K562 (cell line): ENCODE measurements around the gene DHDH.

Source experiments
- FOSL1 ChIP-seq: fragments of 200-800 bp; sonication (Bioruptor generic); conservative IDR thresholded peaks from 2 replicates; pipeline ENCODE4 v1.6.1; 2016; ENCODE audit warnings: missing genetic modification characterization, missing compliant biosample characterization
- FOXA1 ChIP-seq: fragments of 450-650 bp; IDR thresholded peaks from 2 replicates; pipeline ENCODE4 v1.6.1; 2016; ENCODE audit warnings: mild to moderate bottlenecking, borderline replicate concordance
- HNRNPUL1 ChIP-seq: fragments of 200-400 bp; formaldehyde crosslinking; IDR thresholded peaks from 2 replicates; pipeline ENCODE4 v1.6.1; 2017; ENCODE audit warnings: low read length
- KAT7 ChIP-seq: sonication (generic); formaldehyde crosslinking; IDR thresholded peaks from 2 replicates; pipeline ENCODE4 v1.8.0; 2022; ENCODE audit warnings: missing genetic modification reagents, mild to moderate bottlenecking, borderline replicate concordance
- MCM2 ChIP-seq: fragments of 450-650 bp; IDR thresholded peaks from 2 replicates; pipeline ENCODE4 v1.6.1; 2017; ENCODE audit warnings: low read depth, mild to moderate bottlenecking
- MTA3 ChIP-seq: fragments of 450-650 bp; formaldehyde crosslinking; IDR thresholded peaks from 2 replicates; pipeline ENCODE4 v1.6.1; 2017; ENCODE audit warnings: mild to moderate bottlenecking, borderline replicate concordance
- NCOA2 ChIP-seq, 2 experiments: fragments of 450-650 bp; IDR thresholded peaks; 2 replicates each; pipeline ENCODE4 v1.6.1; 2018; ENCODE audit warnings: mild to moderate bottlenecking in 2 of 2, moderate library complexity in 1 of 2; ENCODE audit not compliant: partially characterized antibody in 2 of 2
- PHF21A ChIP-seq: fragments of 450-650 bp; IDR thresholded peaks from 2 replicates; pipeline ENCODE4 v1.6.1; 2017; ENCODE audit warnings: low read depth, borderline replicate concordance
- SIN3A ChIP-seq, 2 experiments: fragments of 150-350 bp in 1 of 2; IDR thresholded peaks; 2 replicates each; pipeline ENCODE4 v1.6.1; 2011 to 2016; ENCODE audit warnings: borderline replicate concordance in 2 of 2, low read depth in 2 of 2, low read length in 2 of 2, mild to moderate bottlenecking in 2 of 2, moderate library complexity in 2 of 2; ENCODE audit not compliant: control insufficient read depth in 1 of 2
- TAF1 ChIP-seq: IDR thresholded peaks from 2 replicates; pipeline ENCODE4 v1.6.1; 2011; ENCODE audit warnings: mild to moderate bottlenecking, low read length, moderate library complexity; ENCODE audit not compliant: insufficient read depth, control insufficient read depth, severe bottlenecking; ENCODE audit errors: extremely low read depth
- XRCC5 ChIP-seq: fragments of 200-400 bp; formaldehyde crosslinking; IDR thresholded peaks from 2 replicates; pipeline ENCODE4 v1.6.1; 2017; ENCODE audit warnings: low read depth, mild to moderate bottlenecking, low read length
- ZBTB8A ChIP-seq: fragments of 450-650 bp; IDR thresholded peaks from 2 replicates; pipeline ENCODE4 v1.6.1; 2018; ENCODE audit warnings: mild to moderate bottlenecking, moderate library complexity; ENCODE audit not compliant: partially characterized antibody
- ZNF263 ChIP-seq: sonication (generic); formaldehyde crosslinking; IDR thresholded peaks from 2 replicates; pipeline ENCODE4 v1.8.0; 2022; ENCODE audit warnings: mild to moderate bottlenecking, missing genetic modification reagents, borderline replicate concordance
- TF ChIP-seq, protein P1 (sequence below): sonication (generic); formaldehyde crosslinking; IDR thresholded peaks from 2 replicates; pipeline ENCODE4 v1.8.1; 2023; ENCODE audit warnings: mild to moderate bottlenecking, missing genetic modification reagents

GRCh38 chr19:48906324-48906723, 27.2 kb upstream of the DHDH start:
- TF ChIP-seq PHF21A (no peak), NCOA2 (IDR thresholded peaks at IDR 0.05; ENCODE audit: partially characterized antibody in 2 of 2) (no peak), XRCC5 (no peak), SIN3A (IDR thresholded peaks at IDR 0.05; ENCODE audit: borderline replicate concordance in 2 of 2, control insufficient read depth in 1 of 2, low read depth in 2 of 2, low read length in 2 of 2) (no peak), MTA3 (no peak), FOXA1 (no peak), MCM2 (no peak), ZBTB8A (no peak), FOSL1 (tag) (no peak), KAT7 (CRISPR knock-in tag) (no peak), TAF1 (no peak), ZNF263 (no peak), HNRNPUL1 (no peak)
- TF ChIP-seq, protein P1, sequence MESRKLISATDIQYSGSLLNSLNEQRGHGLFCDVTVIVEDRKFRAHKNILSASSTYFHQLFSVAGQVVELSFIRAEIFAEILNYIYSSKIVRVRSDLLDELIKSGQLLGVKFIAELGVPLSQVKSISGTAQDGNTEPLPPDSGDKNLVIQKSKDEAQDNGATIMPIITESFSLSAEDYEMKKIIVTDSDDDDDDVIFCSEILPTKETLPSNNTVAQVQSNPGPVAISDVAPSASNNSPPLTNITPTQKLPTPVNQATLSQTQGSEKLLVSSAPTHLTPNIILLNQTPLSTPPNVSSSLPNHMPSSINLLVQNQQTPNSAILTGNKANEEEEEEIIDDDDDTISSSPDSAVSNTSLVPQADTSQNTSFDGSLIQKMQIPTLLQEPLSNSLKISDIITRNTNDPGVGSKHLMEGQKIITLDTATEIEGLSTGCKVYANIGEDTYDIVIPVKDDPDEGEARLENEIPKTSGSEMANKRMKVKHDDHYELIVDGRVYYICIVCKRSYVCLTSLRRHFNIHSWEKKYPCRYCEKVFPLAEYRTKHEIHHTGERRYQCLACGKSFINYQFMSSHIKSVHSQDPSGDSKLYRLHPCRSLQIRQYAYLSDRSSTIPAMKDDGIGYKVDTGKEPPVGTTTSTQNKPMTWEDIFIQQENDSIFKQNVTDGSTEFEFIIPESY = no peak
